HepG2 (cell line): ENCODE measurements around the gene COPZ2. TPM values are rescaled to one million over a fixed set of nuclear protein-coding genes. Genes with fewer than 3 reads are reported as not detected.

ENCODE experiments used
- ELF3 ChIP-seq: IDR thresholded peaks from 2 replicates; pipeline ENCODE4 v1.6.1; 2016; ENCODE audit warnings: missing genetic modification reagents, missing compliant biosample characterization
- ERF ChIP-seq: IDR thresholded peaks from 2 replicates; pipeline ENCODE4 v1.6.1; 2018; ENCODE audit warnings: missing biosample characterization, missing genetic modification reagents
- HMG20A ChIP-seq: IDR thresholded peaks from 2 replicates; pipeline ENCODE4 v1.6.1; 2016; ENCODE audit warnings: borderline replicate concordance
- KLF13 ChIP-seq: sonication (generic); formaldehyde crosslinking; IDR thresholded peaks from 2 replicates; pipeline ENCODE4 v1.4.0; 2020; ENCODE audit warnings: mild to moderate bottlenecking, missing genetic modification reagents
- MAF1 ChIP-seq: sonication (generic); formaldehyde crosslinking; IDR thresholded peaks from 2 replicates; pipeline ENCODE4 v1.5.0; 2020; ENCODE audit warnings: missing genetic modification reagents, borderline replicate concordance
- NFIB ChIP-seq: sonication (generic); formaldehyde crosslinking; IDR thresholded peaks from 2 replicates; pipeline ENCODE4 v1.9.0; 2021; ENCODE audit warnings: missing genetic modification reagents, mild to moderate bottlenecking, borderline replicate concordance
- NFYC ChIP-seq: IDR thresholded peaks from 2 replicates; pipeline ENCODE4 v1.6.1; 2016; ENCODE audit warnings: missing genetic modification reagents, missing compliant biosample characterization
- PAX8 ChIP-seq: sonication (generic); formaldehyde crosslinking; IDR thresholded peaks from 2 replicates; pipeline ENCODE4 v1.8.0; 2022; ENCODE audit warnings: mild to moderate bottlenecking, missing genetic modification reagents, borderline replicate concordance
- RAD21 ChIP-seq: fragments of 450-650 bp; formaldehyde crosslinking; IDR thresholded peaks from 2 replicates; pipeline ENCODE4 v1.5.0; 2020; ENCODE audit warnings: mild to moderate bottlenecking
- TOPORS ChIP-seq: sonication (generic); formaldehyde crosslinking; IDR thresholded peaks from 2 replicates; pipeline ENCODE4 v1.8.0; 2023; ENCODE audit warnings: mild to moderate bottlenecking, missing genetic modification reagents
- ZBTB20 ChIP-seq: sonication (generic); formaldehyde crosslinking; IDR thresholded peaks from 2 replicates; pipeline ENCODE4 v1.8.1; 2023; ENCODE audit warnings: missing genetic modification reagents, low read depth, mild to moderate bottlenecking, borderline replicate concordance
- ZC3H13 ChIP-seq: sonication (generic); formaldehyde crosslinking; IDR thresholded peaks from 2 replicates; pipeline ENCODE4 v1.8.1; 2023; ENCODE audit warnings: mild to moderate bottlenecking, missing genetic modification reagents, moderate library complexity
- ZFP1 ChIP-seq: IDR thresholded peaks from 2 replicates; pipeline ENCODE4 v1.6.1; 2016
- ZNF138 ChIP-seq: sonication (generic); formaldehyde crosslinking; IDR thresholded peaks from 2 replicates; pipeline ENCODE4 v1.5.0; 2020; ENCODE audit warnings: mild to moderate bottlenecking, low read depth, missing genetic modification reagents
- ZNF24 ChIP-seq: fragments of 450-650 bp; IDR thresholded peaks from 2 replicates; pipeline ENCODE4 v1.6.1; 2017; ENCODE audit warnings: antibody characterized with exemption, mild to moderate bottlenecking
- ZNF431 ChIP-seq: sonication (generic); formaldehyde crosslinking; IDR thresholded peaks from 2 replicates; pipeline ENCODE4 v1.9.0; 2022; ENCODE audit warnings: missing genetic modification reagents, low read depth, mild to moderate bottlenecking, borderline replicate concordance
- ZNF570 ChIP-seq: sonication (generic); formaldehyde crosslinking; IDR thresholded peaks from 2 replicates; pipeline ENCODE4 v1.4.0; 2020; ENCODE audit warnings: mild to moderate bottlenecking, missing genetic modification reagents, borderline replicate concordance
- polyA plus RNA-seq, 8 experiments: library from polyadenylated mRNA; depleted of rRNA in 3 of 8; stranded (reverse) in 7 of 8; unstranded in 1 of 8; fragments of >200 nt; fragmentation: Illumina TruSeq in 4 of 8; extraction: Trizol in 4 of 8; gene quantifications; 2 replicates each; pipeline versions ENCODE4 v1.2.1 to v1.2.3, GENCODE V29; 2011 to 2016; ENCODE audit warnings: low read depth in 4 of 8, missing spikeins in 1 of 8, mixed read lengths in 1 of 8; ENCODE audit not compliant: insufficient read depth in 1 of 8
- total RNA-seq, 5 experiments: library from RNA; depleted of rRNA; stranded (reverse); fragments of >200 nt; fragmentation: Illumina TruSeq; extraction: Trizol; gene quantifications; 2 replicates each; pipeline ENCODE4 v1.2.3, GENCODE V29; 2016; ENCODE audit warnings: low read depth in 1 of 5
- TF ChIP-seq, protein P1 (sequence below): sonication (generic); formaldehyde crosslinking; IDR thresholded peaks from 2 replicates; pipeline ENCODE4 v1.4.0; 2020; ENCODE audit warnings: missing genetic modification reagents
- TF ChIP-seq, protein P2 (sequence below): sonication (generic); formaldehyde crosslinking; IDR thresholded peaks from 2 replicates; pipeline ENCODE4 v1.9.0; 2021; ENCODE audit warnings: missing genetic modification reagents, mild to moderate bottlenecking, borderline replicate concordance
- TF ChIP-seq, protein P3 (sequence below), 2 experiments: sonication (generic) in 1 of 2; formaldehyde crosslinking in 1 of 2; IDR thresholded peaks; 2 replicates each; pipeline versions ENCODE4 v1.4.0 to v1.6.1; 2016 to 2020; ENCODE audit warnings: borderline replicate concordance in 1 of 2, low read depth in 1 of 2, mild to moderate bottlenecking in 1 of 2, missing genetic modification reagents in 1 of 2
- TF ChIP-seq, protein P4 (sequence below): sonication (generic); formaldehyde crosslinking; IDR thresholded peaks from 2 replicates; pipeline ENCODE4 v1.4.0; 2020; ENCODE audit warnings: missing genetic modification reagents, borderline replicate concordance

Gene COPZ2
- total and polyA plus RNA-seq, 2 of the 13 experiments (the other 11 are each of a cell fraction or from before 2014, with no cell fraction given) = 0.61 to 1.5 TPM

DNA sequence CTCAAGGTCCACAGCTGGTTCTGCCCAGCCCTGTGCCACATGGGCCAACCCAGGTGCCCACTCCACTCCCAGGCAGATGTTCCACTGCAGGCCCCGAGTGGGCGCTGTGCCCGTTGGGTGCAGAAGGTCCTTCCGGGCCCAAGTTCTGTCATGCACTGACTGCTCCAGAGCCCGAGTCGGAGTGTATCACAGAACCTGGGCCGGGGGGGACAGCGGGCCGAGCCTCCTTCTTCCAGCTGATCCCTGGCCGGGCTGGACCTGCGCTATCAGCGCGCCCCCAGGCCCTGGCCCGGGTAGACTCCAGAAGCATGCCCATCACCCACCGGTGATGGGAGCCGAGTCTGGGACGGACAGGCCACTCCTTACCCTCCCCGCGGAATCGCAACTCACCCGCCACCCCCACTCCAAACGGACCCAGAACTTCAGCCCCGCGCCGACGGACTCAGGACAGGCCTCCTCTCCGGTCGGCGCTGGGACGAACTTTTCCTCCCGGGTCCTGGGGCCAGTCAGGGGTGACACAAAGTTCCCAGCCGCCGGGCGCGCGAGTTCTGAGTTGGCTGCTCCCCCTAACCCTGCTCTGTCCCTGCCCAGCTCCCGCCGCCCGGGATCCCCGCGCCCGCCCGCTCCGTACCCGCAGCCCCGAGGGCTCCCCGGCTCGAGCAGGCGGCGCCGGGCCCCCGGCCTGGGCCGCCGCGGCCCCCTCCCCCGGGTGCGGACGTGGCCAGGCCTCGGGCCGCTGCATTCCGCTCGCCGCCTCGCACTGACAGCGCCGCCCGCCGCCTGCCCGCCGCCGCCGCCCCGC, at the start of gene COPZ2 (continued):
- TF ChIP-seq, protein P1, sequence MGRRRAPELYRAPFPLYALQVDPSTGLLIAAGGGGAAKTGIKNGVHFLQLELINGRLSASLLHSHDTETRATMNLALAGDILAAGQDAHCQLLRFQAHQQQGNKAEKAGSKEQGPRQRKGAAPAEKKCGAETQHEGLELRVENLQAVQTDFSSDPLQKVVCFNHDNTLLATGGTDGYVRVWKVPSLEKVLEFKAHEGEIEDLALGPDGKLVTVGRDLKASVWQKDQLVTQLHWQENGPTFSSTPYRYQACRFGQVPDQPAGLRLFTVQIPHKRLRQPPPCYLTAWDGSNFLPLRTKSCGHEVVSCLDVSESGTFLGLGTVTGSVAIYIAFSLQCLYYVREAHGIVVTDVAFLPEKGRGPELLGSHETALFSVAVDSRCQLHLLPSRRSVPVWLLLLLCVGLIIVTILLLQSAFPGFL (CRISPR knock-in tag) = no peak
- TF ChIP-seq ZFP1 (CRISPR knock-in tag) (0 out of 2 replicates have a peak, but pooled peaks have one; percentile 22), ZNF570 (CRISPR knock-in tag) (no peak), PAX8 (no peak), ZBTB20 (CRISPR knock-in tag) (peak; percentile 29; the same call in 1 of the 2 replicates), MAF1 (CRISPR knock-in tag) (no peak), RAD21 (peak; percentile 75), KLF13 (0 out of 2 replicates have a peak, but pooled peaks have one; percentile 70), ELF3 (0 out of 2 replicates have a peak, but pooled peaks have one; percentile 10), HMG20A (no peak), ERF (CRISPR knock-in tag) (no peak), NFYC (CRISPR knock-in tag) (peak; percentile 16; the same call in 1 of the 2 replicates), ZNF24 (no peak), ZC3H13 (CRISPR knock-in tag) (no peak), NFIB (CRISPR knock-in tag) (no peak), ZNF138 (CRISPR knock-in tag) (no peak), ZNF431 (CRISPR knock-in tag) (no peak), TOPORS (CRISPR knock-in tag) (no peak)
- TF ChIP-seq, protein P2, sequence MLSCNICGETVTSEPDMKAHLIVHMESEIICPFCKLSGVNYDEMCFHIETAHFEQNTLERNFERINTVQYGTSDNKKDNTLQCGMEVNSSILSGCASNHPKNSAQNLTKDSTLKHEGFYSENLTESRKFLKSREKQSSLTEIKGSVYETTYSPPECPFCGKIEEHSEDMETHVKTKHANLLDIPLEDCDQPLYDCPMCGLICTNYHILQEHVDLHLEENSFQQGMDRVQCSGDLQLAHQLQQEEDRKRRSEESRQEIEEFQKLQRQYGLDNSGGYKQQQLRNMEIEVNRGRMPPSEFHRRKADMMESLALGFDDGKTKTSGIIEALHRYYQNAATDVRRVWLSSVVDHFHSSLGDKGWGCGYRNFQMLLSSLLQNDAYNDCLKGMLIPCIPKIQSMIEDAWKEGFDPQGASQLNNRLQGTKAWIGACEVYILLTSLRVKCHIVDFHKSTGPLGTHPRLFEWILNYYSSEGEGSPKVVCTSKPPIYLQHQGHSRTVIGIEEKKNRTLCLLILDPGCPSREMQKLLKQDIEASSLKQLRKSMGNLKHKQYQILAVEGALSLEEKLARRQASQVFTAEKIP (CRISPR knock-in tag) = no peak
- TF ChIP-seq, protein P3, sequence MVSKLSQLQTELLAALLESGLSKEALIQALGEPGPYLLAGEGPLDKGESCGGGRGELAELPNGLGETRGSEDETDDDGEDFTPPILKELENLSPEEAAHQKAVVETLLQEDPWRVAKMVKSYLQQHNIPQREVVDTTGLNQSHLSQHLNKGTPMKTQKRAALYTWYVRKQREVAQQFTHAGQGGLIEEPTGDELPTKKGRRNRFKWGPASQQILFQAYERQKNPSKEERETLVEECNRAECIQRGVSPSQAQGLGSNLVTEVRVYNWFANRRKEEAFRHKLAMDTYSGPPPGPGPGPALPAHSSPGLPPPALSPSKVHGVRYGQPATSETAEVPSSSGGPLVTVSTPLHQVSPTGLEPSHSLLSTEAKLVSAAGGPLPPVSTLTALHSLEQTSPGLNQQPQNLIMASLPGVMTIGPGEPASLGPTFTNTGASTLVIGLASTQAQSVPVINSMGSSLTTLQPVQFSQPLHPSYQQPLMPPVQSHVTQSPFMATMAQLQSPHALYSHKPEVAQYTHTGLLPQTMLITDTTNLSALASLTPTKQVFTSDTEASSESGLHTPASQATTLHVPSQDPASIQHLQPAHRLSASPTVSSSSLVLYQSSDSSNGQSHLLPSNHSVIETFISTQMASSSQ (IDR thresholded peaks at IDR 0.05; ENCODE audit: low read depth) = no peak
- TF ChIP-seq, protein P3 (CRISPR knock-in tag; IDR thresholded peaks at IDR 0.05; ENCODE audit: borderline replicate concordance) = no peak
- TF ChIP-seq, protein P4, sequence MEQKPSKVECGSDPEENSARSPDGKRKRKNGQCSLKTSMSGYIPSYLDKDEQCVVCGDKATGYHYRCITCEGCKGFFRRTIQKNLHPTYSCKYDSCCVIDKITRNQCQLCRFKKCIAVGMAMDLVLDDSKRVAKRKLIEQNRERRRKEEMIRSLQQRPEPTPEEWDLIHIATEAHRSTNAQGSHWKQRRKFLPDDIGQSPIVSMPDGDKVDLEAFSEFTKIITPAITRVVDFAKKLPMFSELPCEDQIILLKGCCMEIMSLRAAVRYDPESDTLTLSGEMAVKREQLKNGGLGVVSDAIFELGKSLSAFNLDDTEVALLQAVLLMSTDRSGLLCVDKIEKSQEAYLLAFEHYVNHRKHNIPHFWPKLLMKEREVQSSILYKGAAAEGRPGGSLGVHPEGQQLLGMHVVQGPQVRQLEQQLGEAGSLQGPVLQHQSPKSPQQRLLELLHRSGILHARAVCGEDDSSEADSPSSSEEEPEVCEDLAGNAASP = no peak
